Sigmoid colon (tissue), 7 donors: ENCODE data around the gene UTP4. TPM values are rescaled to one million over a fixed set of nuclear protein-coding genes. Genes with fewer than 3 reads are reported as not detected.
"Not testable (repeated sequence)": the region's sequence is repeated elsewhere in the genome, so short reads cannot be mapped to it uniquely, and the experiment has no call there.

ENCODE experiments used
- DNase-seq: peaks from one replicate; pipeline ENCODE4 v3.0.0-alpha.2; 2019
- H3K27ac ChIP-seq, 4 donors: fragments of 200-600 bp; sonication (generic); one replicate each; pipeline ENCODE4 v1.5.1; 2016 to 2019; ENCODE audit warnings: mild to moderate bottlenecking in 1 of 4
- H3K27me3 ChIP-seq, 3 donors: fragments of 200-600 bp; sonication (generic); one replicate each; pipeline ENCODE4 v1.5.1; 2019; ENCODE audit warnings: mild to moderate bottlenecking in 1 of 3
- H3K36me3 ChIP-seq, 4 donors: fragments of 200-600 bp; sonication (generic); one replicate each; pipeline ENCODE4 v1.5.1; 2016 to 2019
- H3K4me1 ChIP-seq, 4 donors: fragments of 200-600 bp; sonication (generic); one replicate each; pipeline ENCODE4 v1.5.1; 2017 to 2019
- H3K4me3 ChIP-seq, 4 donors: fragments of 200-600 bp; sonication (generic); one replicate each; pipeline ENCODE4 v1.5.1; 2017 to 2019; ENCODE audit warnings: mild to moderate bottlenecking in 2 of 4, moderate library complexity in 1 of 4
- H3K9me3 ChIP-seq, 4 donors: fragments of 200-600 bp in 3 of 4; sonication (generic) in 3 of 4; one replicate each; pipeline versions ENCODE4 v1.5.1 to v1.6.1; 2013 to 2019
- EP300 ChIP-seq, 4 donors: sonication (generic); formaldehyde crosslinking; IDR thresholded peaks; one replicate each; pipeline ENCODE4 v1.6.1; 2017; ENCODE audit warnings: antibody characterized with exemption in 4 of 4
- POLR2A ChIP-seq, 2 donors: fragments of 450-650 bp; IDR thresholded peaks; one replicate each; pipeline ENCODE4 v1.6.1; 2016; ENCODE audit warnings: antibody characterized with exemption in 2 of 2, mild to moderate bottlenecking in 2 of 2, moderate library complexity in 2 of 2
- POLR2AphosphoS5 ChIP-seq, 4 donors: sonication (generic); formaldehyde crosslinking; IDR thresholded peaks; one replicate each; pipeline ENCODE4 v1.6.1; 2017; ENCODE audit warnings: antibody characterized with exemption in 4 of 4
- WGBS, 2 donors: extraction: QIAGEN DNeasy Blood & Tissue Kit; methylation state at CpG; one replicate each; pipeline ENCODE4 v1.1.7; 2013; 5-methylcytosine and 5-hydroxymethylcytosine counted together
- intact Hi-C: fragments of 100-400 bp; cut with DNase I; formaldehyde crosslinking; loops from one replicate; pipeline ENCODE4 v1.15.1; 2023
- polyA plus RNA-seq, 3 donors: library from polyadenylated mRNA; stranded (reverse); fragments of 200-250 nt; gene quantifications; one replicate each; pipeline ENCODE4 v1.2.3, GENCODE V29; 2013
- total RNA-seq, 4 donors: library from RNA; depleted of rRNA; stranded (reverse); fragments of >200 nt; gene quantifications; one replicate each; pipeline ENCODE4 v1.1.0, GENCODE V29; 2016
- TF ChIP-seq, protein P1 (sequence below), 4 experiments: fragments of 450-650 bp in 3 of 4; fragments of 200-600 bp in 1 of 4; IDR thresholded peaks; one replicate each; pipeline ENCODE4 v1.5.1; 2016 to 2019; ENCODE audit warnings: antibody characterized with exemption in 4 of 4, mild to moderate bottlenecking in 3 of 4, moderate library complexity in 2 of 4
- donor health status: healthy with polysubstance abuse.
- donor health status: Bipolar disorder and iron deficiency.
- donor health status: healthy.

The UTP4 gene
- total and polyA plus RNA-seq, 7 donors: 9.5 to 37.5 (median 24.6) TPM

GRCh38 chr16:69141014-69141413 is 8.6 kb downstream of the UTP4 start:
- Histone ChIP-seq H3K27ac (no peak overlapping the region), H3K4me3 (no peak overlapping the region), H3K4me1 (no peaks in the 10 kb centered on the region), H3K9me3 (no peaks in the 10 kb centered on the region), H3K27me3 (no peaks in the 10 kb centered on the region), H3K36me3 (peaks cover 12 to 96% (median 40%) of the 10 kb centered on the region in 4 donors)
- DNase-seq: no peak
- 94 to 97% methylated on average over 5 of the region's 5 CpGs for WGBS, 2 donors
- TF ChIP-seq POLR2AphosphoS5 (IDR thresholded peaks at IDR 0.05) (no peak), POLR2A (IDR thresholded peaks at IDR 0.05) (no peak), EP300 (IDR thresholded peaks at IDR 0.05) (no peak)
- TF ChIP-seq, protein P1, sequence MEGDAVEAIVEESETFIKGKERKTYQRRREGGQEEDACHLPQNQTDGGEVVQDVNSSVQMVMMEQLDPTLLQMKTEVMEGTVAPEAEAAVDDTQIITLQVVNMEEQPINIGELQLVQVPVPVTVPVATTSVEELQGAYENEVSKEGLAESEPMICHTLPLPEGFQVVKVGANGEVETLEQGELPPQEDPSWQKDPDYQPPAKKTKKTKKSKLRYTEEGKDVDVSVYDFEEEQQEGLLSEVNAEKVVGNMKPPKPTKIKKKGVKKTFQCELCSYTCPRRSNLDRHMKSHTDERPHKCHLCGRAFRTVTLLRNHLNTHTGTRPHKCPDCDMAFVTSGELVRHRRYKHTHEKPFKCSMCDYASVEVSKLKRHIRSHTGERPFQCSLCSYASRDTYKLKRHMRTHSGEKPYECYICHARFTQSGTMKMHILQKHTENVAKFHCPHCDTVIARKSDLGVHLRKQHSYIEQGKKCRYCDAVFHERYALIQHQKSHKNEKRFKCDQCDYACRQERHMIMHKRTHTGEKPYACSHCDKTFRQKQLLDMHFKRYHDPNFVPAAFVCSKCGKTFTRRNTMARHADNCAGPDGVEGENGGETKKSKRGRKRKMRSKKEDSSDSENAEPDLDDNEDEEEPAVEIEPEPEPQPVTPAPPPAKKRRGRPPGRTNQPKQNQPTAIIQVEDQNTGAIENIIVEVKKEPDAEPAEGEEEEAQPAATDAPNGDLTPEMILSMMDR (IDR thresholded peaks at IDR 0.05): no peak
- intact Hi-C loops: no loop called here

- TF ChIP-seq POLR2A (IDR thresholded peaks at IDR 0.05) (no peak), EP300 (IDR thresholded peaks at IDR 0.05) (no peak), POLR2AphosphoS5 (IDR thresholded peaks at IDR 0.05) (no peak)
- TF ChIP-seq, protein P1 (IDR thresholded peaks at IDR 0.05): no peak
- Histone ChIP-seq H3K4me1 (no peaks in the 10 kb centered on the region), H3K27me3 (no peaks in the 10 kb centered on the region), H3K27ac (no peak overlapping the region), H3K4me3 (no peak overlapping the region), H3K36me3 (peaks cover 12 to 97% (median 40%) of the 10 kb centered on the region in 4 donors), H3K9me3 (no peaks in the 10 kb centered on the region)
- intact Hi-C loops: no loop called here
- DNase-seq: no peak
- 91 to 93% methylated on average over 4 of the region's 4 CpGs for WGBS, 2 donors
These were observed 9.5 kb downstream of the UTP4 start for GRCh38 chr16:69141936-69142335.

DNA sequence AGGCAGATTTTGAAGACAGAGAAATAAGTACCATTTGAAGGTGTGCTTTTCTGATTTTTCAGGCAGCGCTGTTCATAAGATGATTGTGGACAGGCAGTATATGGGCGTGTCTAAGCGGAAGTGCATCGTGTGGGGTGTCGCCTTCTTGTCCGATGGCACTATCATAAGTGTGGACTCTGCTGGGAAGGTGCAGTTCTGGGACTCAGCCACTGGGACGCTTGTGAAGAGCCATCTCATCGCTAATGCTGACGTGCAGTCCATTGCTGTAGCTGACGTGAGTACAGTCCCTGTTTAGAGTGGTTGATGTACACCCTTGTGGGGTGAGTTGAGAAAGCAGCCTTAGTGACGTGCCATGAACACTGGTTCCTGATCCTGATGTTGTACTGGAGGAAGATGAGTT is 10.7 kb downstream of the UTP4 start:
- intact Hi-C loops: no loop called here
- Histone ChIP-seq H3K27ac (no peak overlapping the region), H3K27me3 (no peaks in the 10 kb centered on the region), H3K36me3 (peaks cover 12 to 91% (median 42%) of the 10 kb centered on the region in 4 donors), H3K4me3 (no peak overlapping the region), H3K9me3 (no peaks in the 10 kb centered on the region), H3K4me1 (no peaks in the 10 kb centered on the region)
- DNase-seq: no peak
- 48 to 84% methylated on average over 11 of the region's 11 CpGs for WGBS, 2 donors
- TF ChIP-seq EP300 (IDR thresholded peaks at IDR 0.05) (no peak), POLR2A (IDR thresholded peaks at IDR 0.05) (no peak), POLR2AphosphoS5 (IDR thresholded peaks at IDR 0.05) (no peak)
- TF ChIP-seq, protein P1 (IDR thresholded peaks at IDR 0.05): no peak

GRCh38 chr16:69145658-69146057 is 13.2 kb downstream of the UTP4 start:
- no peak overlapping the region for H3K27ac ChIP-seq
- no peaks in the 10 kb centered on the region for H3K4me1 ChIP-seq
- no peak for DNase-seq
- peaks cover 7 to 81% (median 39%) of the 10 kb centered on the region in 4 donors for H3K36me3 ChIP-seq
- TF ChIP-seq POLR2A (IDR thresholded peaks at IDR 0.05): no peak
- no peak for TF ChIP-seq EP300 (IDR thresholded peaks at IDR 0.05)
- no peak for TF ChIP-seq POLR2AphosphoS5 (IDR thresholded peaks at IDR 0.05)
- TF ChIP-seq, protein P1 (IDR thresholded peaks at IDR 0.05): no peak
- H3K4me3 ChIP-seq: no peak overlapping the region
- 86 to 90% methylated on average over 4 of the region's 4 CpGs for WGBS, 2 donors
- H3K9me3 ChIP-seq: no peaks in the 10 kb centered on the region
- intact Hi-C loops: no loop called here
- no peaks in the 10 kb centered on the region for H3K27me3 ChIP-seq

- H3K36me3 ChIP-seq: peaks cover 7 to 81% (median 33%) of the 10 kb centered on the region in 4 donors
- intact Hi-C loops: loop anchor here (1.0 to 5.0 kb wide), 2 partner anchors 38 to 138 kb away; partner anchors contain the start of gene SNTB2
- H3K4me1 ChIP-seq, H3K27me3 ChIP-seq, H3K4me3 ChIP-seq, H3K9me3 ChIP-seq, DNase-seq, H3K27ac ChIP-seq: not testable (repeated sequence)
- WGBS, 2 donors: 79 to 91% methylated on average over 9 of the region's 9 CpGs
These were observed 17.2 kb downstream of the UTP4 start for GRCh38 chr16:69149621-69150020.
